Muscle layer of duodenum (tissue), 2 donors: ENCODE data around the gene LAMC3.

Experiments used
- H3K27ac ChIP-seq: one replicate; pipeline ENCODE4 v1.7.0; 2013; ENCODE audit warnings: mild to moderate bottlenecking, low read length
- H3K27me3 ChIP-seq: one replicate; pipeline ENCODE4 v1.7.0; 2013; ENCODE audit warnings: low read depth, mild to moderate bottlenecking, control low read depth, low read length
- H3K36me3 ChIP-seq, 2 donors: one replicate each; pipeline ENCODE4 v1.7.0; 2013; ENCODE audit warnings: low read length in 2 of 2, control low read depth in 1 of 2, mild to moderate bottlenecking in 1 of 2; ENCODE audit not compliant: insufficient read depth in 2 of 2, control insufficient read depth in 1 of 2
- H3K4me1 ChIP-seq, 2 donors: one replicate each; pipeline ENCODE4 v1.7.0; 2013; ENCODE audit warnings: low read length in 2 of 2, mild to moderate bottlenecking in 2 of 2, control low read depth in 1 of 2, moderate library complexity in 1 of 2; ENCODE audit not compliant: insufficient read depth in 2 of 2, control insufficient read depth in 1 of 2
- H3K4me3 ChIP-seq, 2 donors: one replicate each; pipeline ENCODE4 v1.7.0; 2013; ENCODE audit warnings: low read length in 2 of 2, low read depth in 1 of 2, mild to moderate bottlenecking in 1 of 2
- H3K9me3 ChIP-seq, 2 donors: one replicate each; pipeline ENCODE4 v1.7.0; 2013; ENCODE audit warnings: low read length in 2 of 2, control low read depth in 1 of 2, mild to moderate bottlenecking in 1 of 2; ENCODE audit not compliant: control insufficient read depth in 1 of 2
- donor health status: healthy.

The LAMC3 gene

GRCh38 chr9:130971294-130971849 is 37.6 kb upstream of the LAMC3 start:
- no peaks in the 10 kb centered on the region for H3K4me1 ChIP-seq
- H3K27me3 ChIP-seq = peaks cover 7% of the 10 kb centered on the region
- no peak overlapping the region for H3K27ac ChIP-seq
- no peaks in the 10 kb centered on the region for H3K36me3 ChIP-seq
- no peaks in the 10 kb centered on the region for H3K9me3 ChIP-seq
- no peak overlapping the region for H3K4me3 ChIP-seq

- Histone ChIP-seq H3K27ac (no peak overlapping the region), H3K4me1 (no peaks in the 10 kb centered on the region), H3K9me3 (no peaks in the 10 kb centered on the region), H3K4me3 (no peak overlapping the region), H3K36me3 (no peaks in the 10 kb centered on the region), H3K27me3 (peaks cover 7% of the 10 kb centered on the region)
Measured at GRCh38 chr9:130972277-130972956, 36.6 kb upstream of the LAMC3 start.

GRCh38 chr9:130972957-130973685 is 35.9 kb upstream of the LAMC3 start:
- no peaks in the 10 kb centered on the region for H3K36me3 ChIP-seq
- no peaks in the 10 kb centered on the region for H3K9me3 ChIP-seq
- H3K27ac ChIP-seq = no peak overlapping the region
- no peaks in the 10 kb centered on the region for H3K4me1 ChIP-seq
- H3K27me3 ChIP-seq = peaks cover 7% of the 10 kb centered on the region
- H3K4me3 ChIP-seq = no peak overlapping the region

- no peak overlapping the region for H3K4me3 ChIP-seq
- peaks cover 7% of the 10 kb centered on the region for H3K27me3 ChIP-seq
- no peaks in the 10 kb centered on the region for H3K9me3 ChIP-seq
- H3K4me1 ChIP-seq = no peaks in the 10 kb centered on the region
- no peaks in the 10 kb centered on the region for H3K36me3 ChIP-seq
- H3K27ac ChIP-seq = no peak overlapping the region
Measured at GRCh38 chr9:130973686-130974281, 35.2 kb upstream of the LAMC3 start.

- H3K4me3 ChIP-seq = no peak overlapping the region
- H3K9me3 ChIP-seq = no peaks in the 10 kb centered on the region
- no peak overlapping the region for H3K27ac ChIP-seq
- H3K36me3 ChIP-seq = no peaks in the 10 kb centered on the region
- peaks cover 7% of the 10 kb centered on the region for H3K27me3 ChIP-seq
- H3K4me1 ChIP-seq = no peaks in the 10 kb centered on the region
Measured at GRCh38 chr9:130974697-130975096, 34.3 kb upstream of the LAMC3 start.

- H3K9me3 ChIP-seq = no peaks in the 10 kb centered on the region
- H3K36me3 ChIP-seq = no peaks in the 10 kb centered on the region
- H3K27me3 ChIP-seq = peaks cover 7% of the 10 kb centered on the region
- H3K27ac ChIP-seq = no peak overlapping the region
- H3K4me3 ChIP-seq = no peak overlapping the region
- H3K4me1 ChIP-seq = no peaks in the 10 kb centered on the region
Measured at GRCh38 chr9:130975156-130975555, 33.8 kb upstream of the LAMC3 start.

GRCh38 chr9:130975932-130976841 is 32.8 kb upstream of the LAMC3 start:
- Histone ChIP-seq H3K27me3 (peaks cover 7% of the 10 kb centered on the region), H3K27ac (no peak overlapping the region), H3K4me1 (no peaks in the 10 kb centered on the region), H3K9me3 (no peaks in the 10 kb centered on the region), H3K36me3 (no peaks in the 10 kb centered on the region), H3K4me3 (no peak overlapping the region)

- Histone ChIP-seq H3K4me3 (no peak overlapping the region), H3K4me1 (no peaks in the 10 kb centered on the region), H3K9me3 (no peaks in the 10 kb centered on the region), H3K36me3 (no peaks in the 10 kb centered on the region), H3K27me3 (peaks cover 1% of the 10 kb centered on the region), H3K27ac (no peak overlapping the region)
Measured at GRCh38 chr9:130977811-130978221, 31.2 kb upstream of the LAMC3 start.

- Histone ChIP-seq H3K4me3 (no peak overlapping the region), H3K36me3 (no peaks in the 10 kb centered on the region), H3K27ac (no peak overlapping the region), H3K9me3 (no peaks in the 10 kb centered on the region), H3K4me1 (no peaks in the 10 kb centered on the region), H3K27me3 (no peaks in the 10 kb centered on the region)
Measured at GRCh38 chr9:130979591-130980385, 29.2 kb upstream of the LAMC3 start.

- Histone ChIP-seq H3K27ac (no peak overlapping the region), H3K9me3 (no peaks in the 10 kb centered on the region)
Measured at GRCh38 chr9:130980526-130980925, 28.4 kb upstream of the LAMC3 start.

More at GRCh38 chr9:130980526-130980925, 28.4 kb upstream of the LAMC3 start:
- Histone ChIP-seq H3K27me3 (no peaks in the 10 kb centered on the region), H3K36me3 (no peaks in the 10 kb centered on the region), H3K4me3 (no peak overlapping the region), H3K4me1 (no peaks in the 10 kb centered on the region)
